Measurements from ENCODE around the gene MCM9.

Gene MCM9

GRCh38 chr6:118934461-118935330 lies at the start of gene MCM9:
Gene MCM9 (minus strand): TSS chr6:118935159. CDS start chr6:118931723, 3,436 bp downstream.
- Histone ChIP-seq H3K36me3 (ENCODE audit: control insufficient read depth, insufficient read depth, low read length) (peaks cover 4% of the 10 kb centered on the region), H3K4me3 (ENCODE audit: low read length) (peak within 1 kb of the TSS; percentile 100), H3K9me3 (ENCODE audit: control insufficient read depth, low read length) (no peaks in the 10 kb centered on the region), H3K4me1 (ENCODE audit: control insufficient read depth, insufficient read depth, low read length) (no peaks in the 10 kb centered on the region), H3K27me3 (ENCODE audit: control insufficient read depth, insufficient read depth, low read length) (no peaks in the 10 kb centered on the region), H3K9ac (ENCODE audit: low read length) (peak within 1 kb of the TSS; percentile 98)

- H3K27me3 ChIP-seq (ENCODE audit: control insufficient read depth, insufficient read depth, low read length) = no peaks in the 10 kb centered on the region
These were observed 49.4 kb upstream of the MCM9 start for GRCh38 chr6:118984342-118984741.

GRCh38 chr6:118982575-118982911 lies 47.6 kb upstream of the MCM9 start:
- Histone ChIP-seq H3K4me3 (ENCODE audit: low read length) (no peak overlapping the region), H3K4me1 (ENCODE audit: control insufficient read depth, insufficient read depth, low read length) (no peaks in the 10 kb centered on the region), H3K36me3 (ENCODE audit: control insufficient read depth, insufficient read depth, low read length) (no peaks in the 10 kb centered on the region), H3K9me3 (ENCODE audit: control insufficient read depth, low read length) (no peaks in the 10 kb centered on the region), H3K9ac (ENCODE audit: low read length) (no peak overlapping the region), H3K27me3 (ENCODE audit: control insufficient read depth, insufficient read depth, low read length) (no peaks in the 10 kb centered on the region)

More at GRCh38 chr6:118984342-118984741, 49.4 kb upstream of the MCM9 start:
- Histone ChIP-seq H3K9me3 (ENCODE audit: control insufficient read depth, low read length) (no peaks in the 10 kb centered on the region), H3K36me3 (ENCODE audit: control insufficient read depth, insufficient read depth, low read length) (no peaks in the 10 kb centered on the region), H3K4me1 (ENCODE audit: control insufficient read depth, insufficient read depth, low read length) (no peaks in the 10 kb centered on the region), H3K4me3 (ENCODE audit: low read length) (no peak overlapping the region), H3K9ac (ENCODE audit: low read length) (no peak overlapping the region)

- H3K27me3 ChIP-seq (ENCODE audit: control insufficient read depth, insufficient read depth, low read length) = no peaks in the 10 kb centered on the region
- H3K4me3 ChIP-seq (ENCODE audit: low read length) = no peak overlapping the region
- H3K9ac ChIP-seq (ENCODE audit: low read length) = no peak overlapping the region
- H3K4me1 ChIP-seq (ENCODE audit: control insufficient read depth, insufficient read depth, low read length) = no peaks in the 10 kb centered on the region
- H3K36me3 ChIP-seq (ENCODE audit: control insufficient read depth, insufficient read depth, low read length) = no peaks in the 10 kb centered on the region
- H3K9me3 ChIP-seq (ENCODE audit: control insufficient read depth, low read length) = no peaks in the 10 kb centered on the region
These were observed 47.1 kb upstream of the MCM9 start for GRCh38 chr6:118981884-118982574.

GRCh38 chr6:118980063-118980462 lies 45.1 kb upstream of the MCM9 start:
- no peaks in the 10 kb centered on the region for H3K27me3 ChIP-seq (ENCODE audit: control insufficient read depth, insufficient read depth, low read length)
- no peak overlapping the region for H3K4me3 ChIP-seq (ENCODE audit: low read length)
- H3K9me3 ChIP-seq (ENCODE audit: control insufficient read depth, low read length) = no peaks in the 10 kb centered on the region
- no peaks in the 10 kb centered on the region for H3K36me3 ChIP-seq (ENCODE audit: control insufficient read depth, insufficient read depth, low read length)
- H3K9ac ChIP-seq (ENCODE audit: low read length) = no peak overlapping the region
- no peaks in the 10 kb centered on the region for H3K4me1 ChIP-seq (ENCODE audit: control insufficient read depth, insufficient read depth, low read length)

- Histone ChIP-seq H3K4me1 (ENCODE audit: control insufficient read depth, insufficient read depth, low read length) (no peaks in the 10 kb centered on the region), H3K27me3 (ENCODE audit: control insufficient read depth, insufficient read depth, low read length) (no peaks in the 10 kb centered on the region), H3K9ac (ENCODE audit: low read length) (no peak overlapping the region), H3K36me3 (ENCODE audit: control insufficient read depth, insufficient read depth, low read length) (no peaks in the 10 kb centered on the region), H3K9me3 (ENCODE audit: control insufficient read depth, low read length) (no peaks in the 10 kb centered on the region), H3K4me3 (ENCODE audit: low read length) (no peak overlapping the region)
These were observed 39.8 kb upstream of the MCM9 start for GRCh38 chr6:118974790-118975189.

- H3K4me1 ChIP-seq (ENCODE audit: control insufficient read depth, insufficient read depth, low read length) = no peaks in the 10 kb centered on the region
- no peaks in the 10 kb centered on the region for H3K27me3 ChIP-seq (ENCODE audit: control insufficient read depth, insufficient read depth, low read length)
- H3K9ac ChIP-seq (ENCODE audit: low read length) = no peak overlapping the region
- no peaks in the 10 kb centered on the region for H3K36me3 ChIP-seq (ENCODE audit: control insufficient read depth, insufficient read depth, low read length)
- H3K9me3 ChIP-seq (ENCODE audit: control insufficient read depth, low read length) = no peaks in the 10 kb centered on the region
- H3K4me3 ChIP-seq (ENCODE audit: low read length) = no peak overlapping the region
These were observed 36.7 kb upstream of the MCM9 start for GRCh38 chr6:118971682-118972081.

GRCh38 chr6:118970866-118971265 lies 35.9 kb upstream of the MCM9 start:
- Histone ChIP-seq H3K9me3 (ENCODE audit: control insufficient read depth, low read length) (no peaks in the 10 kb centered on the region), H3K36me3 (ENCODE audit: control insufficient read depth, insufficient read depth, low read length) (no peaks in the 10 kb centered on the region), H3K4me3 (ENCODE audit: low read length) (no peak overlapping the region), H3K9ac (ENCODE audit: low read length) (no peak overlapping the region), H3K4me1 (ENCODE audit: control insufficient read depth, insufficient read depth, low read length) (peaks cover under 1% of the 10 kb centered on the region), H3K27me3 (ENCODE audit: control insufficient read depth, insufficient read depth, low read length) (no peaks in the 10 kb centered on the region)

GRCh38 chr6:118968416-118968815 lies 33.5 kb upstream of the MCM9 start:
- no peak overlapping the region for H3K9ac ChIP-seq (ENCODE audit: low read length)
- H3K9me3 ChIP-seq (ENCODE audit: control insufficient read depth, low read length) = no peaks in the 10 kb centered on the region
- H3K27me3 ChIP-seq (ENCODE audit: control insufficient read depth, insufficient read depth, low read length) = no peaks in the 10 kb centered on the region
- peaks cover 9% of the 10 kb centered on the region for H3K4me1 ChIP-seq (ENCODE audit: control insufficient read depth, insufficient read depth, low read length)
- H3K36me3 ChIP-seq (ENCODE audit: control insufficient read depth, insufficient read depth, low read length) = no peaks in the 10 kb centered on the region
- no peak overlapping the region for H3K4me3 ChIP-seq (ENCODE audit: low read length)

GRCh38 chr6:118967239-118967638 lies 32.3 kb upstream of the MCM9 start:
- Histone ChIP-seq H3K27me3 (ENCODE audit: control insufficient read depth, insufficient read depth, low read length) (no peaks in the 10 kb centered on the region), H3K36me3 (ENCODE audit: control insufficient read depth, insufficient read depth, low read length) (no peaks in the 10 kb centered on the region), H3K4me1 (ENCODE audit: control insufficient read depth, insufficient read depth, low read length) (peaks cover 9% of the 10 kb centered on the region), H3K9me3 (ENCODE audit: control insufficient read depth, low read length) (no peaks in the 10 kb centered on the region), H3K4me3 (ENCODE audit: low read length) (no peak overlapping the region), H3K9ac (ENCODE audit: low read length) (no peak overlapping the region)

GRCh38 chr6:118965843-118966370 lies 30.9 kb upstream of the MCM9 start:
- Histone ChIP-seq H3K36me3 (ENCODE audit: control insufficient read depth, insufficient read depth, low read length) (no peaks in the 10 kb centered on the region), H3K9me3 (ENCODE audit: control insufficient read depth, low read length) (no peaks in the 10 kb centered on the region), H3K27me3 (ENCODE audit: control insufficient read depth, insufficient read depth, low read length) (no peaks in the 10 kb centered on the region), H3K9ac (ENCODE audit: low read length) (no peak overlapping the region), H3K4me3 (ENCODE audit: low read length) (no peak overlapping the region), H3K4me1 (ENCODE audit: control insufficient read depth, insufficient read depth, low read length) (peaks cover 9% of the 10 kb centered on the region)

GRCh38 chr6:118965371-118965770 lies 30.4 kb upstream of the MCM9 start:
- Histone ChIP-seq H3K4me1 (ENCODE audit: control insufficient read depth, insufficient read depth, low read length) (peaks cover 9% of the 10 kb centered on the region), H3K27me3 (ENCODE audit: control insufficient read depth, insufficient read depth, low read length) (no peaks in the 10 kb centered on the region)

More at GRCh38 chr6:118965371-118965770, 30.4 kb upstream of the MCM9 start:
- Histone ChIP-seq H3K36me3 (ENCODE audit: control insufficient read depth, insufficient read depth, low read length) (no peaks in the 10 kb centered on the region), H3K4me3 (ENCODE audit: low read length) (no peak overlapping the region), H3K9ac (ENCODE audit: low read length) (no peak overlapping the region), H3K9me3 (ENCODE audit: control insufficient read depth, low read length) (no peaks in the 10 kb centered on the region)

Measured in mucosa of stomach (tissue), 1 donor.